ENCODE results near the gene DCHS2.
A peak's percentile ranks its signal among the peaks of the same experiment; 100 is the strongest.
"Not testable (repeated sequence)": the region's sequence is repeated elsewhere in the genome, so short reads cannot be mapped to it uniquely, and the experiment has no call there.

The DCHS2 gene

DNA sequence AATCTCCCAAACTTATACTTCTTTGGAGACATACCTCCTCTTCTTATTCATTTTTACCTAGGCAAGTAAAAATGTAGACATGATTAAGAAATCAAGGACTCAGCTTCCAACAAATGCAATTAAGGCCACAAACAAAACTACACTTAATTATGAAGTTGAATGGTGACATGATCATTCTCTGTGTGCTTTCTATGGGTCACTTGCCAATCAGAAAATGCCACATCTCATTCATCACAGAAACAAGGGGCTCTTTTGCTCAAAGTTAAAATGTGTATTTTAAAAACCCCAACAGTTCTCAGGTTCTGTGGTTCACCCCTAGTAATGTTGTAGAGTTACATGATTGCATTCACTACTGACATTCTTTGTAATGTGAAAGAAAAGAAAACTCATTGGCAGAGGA lies 273.5 kb downstream of the DCHS2 start:
- ATAC-seq, result no peak
- H3K36me3 Mint-ChIP-seq, result no peaks in the 10 kb centered on the region
- H3K27ac Mint-ChIP-seq, result no peak overlapping the region
- peaks cover 8% of the 10 kb centered on the region for H3K9me3 Mint-ChIP-seq
- no peaks in the 10 kb centered on the region for H3K4me1 Mint-ChIP-seq
- H3K4me3 Mint-ChIP-seq, result no peak overlapping the region
- no peak for DNase-seq (ENCODE audit: low spot score in 2 of 2)

DNA sequence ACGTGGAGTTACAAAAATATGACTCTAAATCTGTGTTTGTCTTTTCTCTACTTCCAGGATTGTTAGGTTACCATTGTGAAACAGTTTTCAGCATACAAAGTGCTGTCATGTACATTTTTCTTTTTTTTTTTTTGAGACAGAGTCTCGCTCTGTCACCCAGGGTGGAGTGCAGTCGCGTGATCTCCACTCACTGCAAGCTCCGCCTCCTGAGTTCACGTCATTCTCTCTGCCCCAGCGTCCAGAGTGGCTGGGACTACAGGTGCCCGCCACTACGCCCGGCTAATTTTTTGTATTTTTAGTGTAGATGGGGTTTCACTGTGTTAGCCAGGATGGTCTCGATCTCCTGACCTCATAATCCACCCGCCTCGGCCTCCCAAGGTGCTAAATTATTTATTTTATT lies 274.2 kb downstream of the DCHS2 start:
- ATAC-seq; DNase-seq (ENCODE audit: low spot score in 2 of 2); H3K4me3 Mint-ChIP-seq; H3K36me3 Mint-ChIP-seq; H3K9me3 Mint-ChIP-seq; H3K27ac Mint-ChIP-seq; H3K4me1 Mint-ChIP-seq: not testable (repeated sequence)

GRCh38 chr4:154211506-154211905 lies 280.1 kb downstream of the DCHS2 start:
- DNase-seq (ENCODE audit: low spot score in 2 of 2) (no peak), ATAC-seq (no peak)
- H3K4me1 Mint-ChIP-seq, result no peaks in the 10 kb centered on the region
- no peaks in the 10 kb centered on the region for H3K36me3 Mint-ChIP-seq
- no peaks in the 10 kb centered on the region for H3K9me3 Mint-ChIP-seq
- H3K4me3 Mint-ChIP-seq, result no peak overlapping the region
- no peak overlapping the region for H3K27ac Mint-ChIP-seq

DNA sequence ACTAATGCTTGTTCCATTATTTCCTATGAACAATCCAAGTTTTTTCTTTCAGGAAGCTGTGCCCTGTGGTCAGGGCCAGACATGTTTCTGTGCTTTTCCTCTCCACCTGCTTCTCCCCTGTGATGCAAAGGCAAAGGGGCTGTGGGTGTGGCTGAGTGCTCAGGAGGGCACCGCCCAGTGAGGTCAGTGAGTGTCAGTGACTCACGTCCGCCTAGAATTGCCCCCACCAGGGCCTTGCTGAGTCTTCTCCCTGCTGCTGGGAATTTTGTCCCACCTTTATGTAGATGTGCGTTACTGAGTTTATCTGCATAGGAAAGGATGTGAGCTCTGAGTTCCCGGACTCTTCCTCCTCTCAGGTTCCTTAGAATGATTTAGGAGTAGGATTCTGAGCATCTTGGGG lies 283.2 kb downstream of the DCHS2 start:
- no peak for ATAC-seq

DNA sequence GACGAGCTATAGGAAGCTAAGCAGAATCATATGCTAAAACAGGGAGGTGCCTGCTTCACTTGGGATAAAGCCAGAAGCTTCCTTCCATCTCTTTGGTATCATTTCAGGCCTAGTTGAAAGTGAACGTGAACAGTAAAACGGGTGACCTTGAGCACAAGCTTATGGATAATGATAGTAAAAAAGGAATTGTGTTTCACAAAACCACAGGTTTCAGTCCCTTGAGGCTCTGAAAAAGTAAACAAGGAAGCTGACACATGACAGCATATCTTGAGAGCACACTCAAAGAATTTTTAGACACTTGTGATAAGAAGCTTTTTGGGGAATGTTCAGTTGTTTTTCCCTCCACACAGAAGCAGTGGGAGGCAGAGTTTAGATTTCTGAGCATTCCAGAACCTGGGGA lies 286.1 kb downstream of the DCHS2 start:
- no peaks in the 10 kb centered on the region for H3K4me1 Mint-ChIP-seq
- H3K9me3 Mint-ChIP-seq, result no peaks in the 10 kb centered on the region
- no peak overlapping the region for H3K4me3 Mint-ChIP-seq
- no peak for ATAC-seq
- no peaks in the 10 kb centered on the region for H3K36me3 Mint-ChIP-seq
- DNase-seq (ENCODE audit: low spot score in 2 of 2), result no peak
- no peak overlapping the region for H3K27ac Mint-ChIP-seq

More for the DNA sequence above, 283.2 kb downstream of the DCHS2 start:
- Mint-ChIP-seq H3K4me1 (no peaks in the 10 kb centered on the region), H3K36me3 (no peaks in the 10 kb centered on the region), H3K9me3 (no peaks in the 10 kb centered on the region), H3K4me3 (no peak overlapping the region), H3K27ac (no peak overlapping the region)
- no peak for DNase-seq (ENCODE audit: low spot score in 2 of 2)

GRCh38 chr4:154194649-154195048 lies 296.9 kb downstream of the DCHS2 start:
- Mint-ChIP-seq H3K4me3 (no peak overlapping the region), H3K36me3 (no peaks in the 10 kb centered on the region), H3K27ac (no peak overlapping the region), H3K4me1 (no peaks in the 10 kb centered on the region), H3K9me3 (no peaks in the 10 kb centered on the region)
- ATAC-seq, result no peak
- no peak for DNase-seq (ENCODE audit: low spot score in 2 of 2)

DNA sequence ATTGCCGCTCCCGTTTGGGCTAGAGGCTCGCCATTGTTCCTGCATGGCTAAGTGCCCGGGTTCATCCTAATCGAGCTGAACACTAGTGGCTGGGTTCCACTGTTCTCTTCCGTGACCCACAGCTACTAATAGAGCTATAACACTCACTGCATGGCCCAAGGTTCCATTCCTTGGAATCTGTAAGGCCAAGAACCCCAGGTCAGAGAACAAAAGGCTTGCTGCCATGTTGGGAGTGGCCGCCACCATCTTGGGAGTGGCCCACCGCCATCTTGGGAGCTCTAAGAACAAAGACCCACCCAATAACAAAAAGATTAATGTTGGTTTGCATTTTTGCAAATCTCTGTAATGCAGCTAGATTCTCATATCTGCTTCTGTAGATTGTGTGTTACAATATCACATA lies 299.0 kb downstream of the DCHS2 start:
- Mint-ChIP-seq H3K9me3 (no peaks in the 10 kb centered on the region), H3K36me3 (no peaks in the 10 kb centered on the region), H3K27ac (no peak overlapping the region), H3K4me1 (no peaks in the 10 kb centered on the region), H3K4me3 (no peak overlapping the region)
- ATAC-seq (no peak), DNase-seq (ENCODE audit: low spot score in 2 of 2) (no peak)

DNA sequence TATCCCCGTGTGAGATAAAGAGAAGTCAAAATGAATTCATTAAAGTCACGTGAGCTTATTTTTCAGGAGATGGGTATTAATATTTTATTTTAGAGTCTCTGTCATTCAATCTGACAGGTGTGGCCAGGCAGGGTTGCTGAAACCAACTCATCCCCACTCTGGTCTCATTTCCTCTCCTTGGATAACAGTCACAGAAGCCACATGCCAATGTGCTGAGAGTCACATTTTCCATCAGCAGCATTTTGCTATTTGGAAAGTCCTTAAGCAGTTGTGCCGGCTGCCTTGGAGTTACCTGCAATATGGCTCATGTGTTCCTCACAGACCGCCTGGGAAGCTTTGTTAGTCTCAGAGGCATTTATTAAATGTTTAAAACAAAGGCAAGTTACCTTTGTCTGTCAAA lies 302.3 kb downstream of the DCHS2 start:
- no peaks in the 10 kb centered on the region for H3K4me1 Mint-ChIP-seq
- no peak overlapping the region for H3K27ac Mint-ChIP-seq
- DNase-seq (ENCODE audit: low spot score in 2 of 2) (no peak), ATAC-seq (no peak)
- no peaks in the 10 kb centered on the region for H3K36me3 Mint-ChIP-seq
- no peaks in the 10 kb centered on the region for H3K9me3 Mint-ChIP-seq
- no peak overlapping the region for H3K4me3 Mint-ChIP-seq

DNA sequence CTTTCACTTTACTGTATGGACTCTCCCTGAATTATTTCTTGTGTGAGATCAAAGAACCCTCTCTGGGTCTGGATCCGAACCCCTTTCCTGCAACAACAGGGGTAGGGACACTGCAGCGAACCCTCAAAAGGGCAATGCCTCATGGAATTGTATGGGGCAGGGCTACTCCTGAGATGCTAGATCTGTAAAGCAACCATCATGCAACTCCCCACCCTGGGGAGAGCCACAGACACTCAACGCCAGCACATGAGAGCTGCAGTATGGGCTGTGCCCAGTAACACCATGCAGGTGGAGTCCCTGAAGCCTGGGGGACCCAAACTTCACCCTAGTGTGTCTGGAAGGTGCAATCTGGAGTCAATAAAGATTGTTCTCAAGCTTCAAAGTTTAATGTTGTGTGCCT lies 304.7 kb downstream of the DCHS2 start:
- Mint-ChIP-seq H3K9me3 (no peaks in the 10 kb centered on the region), H3K36me3 (no peaks in the 10 kb centered on the region), H3K4me3 (no peak overlapping the region), H3K27ac (no peak overlapping the region), H3K4me1 (no peaks in the 10 kb centered on the region)
- DNase-seq (ENCODE audit: low spot score in 2 of 2) (no peak), ATAC-seq (no peak)

DNA sequence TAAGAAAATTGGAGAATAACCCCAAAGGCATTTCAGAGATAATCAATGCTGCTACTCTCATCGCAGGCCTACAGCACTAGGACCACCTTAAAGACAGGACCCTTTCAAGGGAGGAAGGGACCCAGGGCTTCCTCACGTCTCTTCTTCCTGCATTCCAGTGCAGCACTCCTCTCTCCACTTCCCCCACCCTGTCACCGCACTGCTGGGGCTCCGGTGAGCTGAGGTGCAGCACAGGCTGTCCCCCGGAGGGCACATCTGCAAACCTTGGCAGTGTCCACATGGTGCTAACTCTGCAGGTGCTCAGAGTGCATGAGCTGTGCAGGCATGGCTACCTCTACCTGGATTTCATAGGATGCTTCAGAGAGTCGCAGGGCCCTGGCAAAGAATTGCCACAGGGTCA lies 305.6 kb downstream of the DCHS2 start:
- no peaks in the 10 kb centered on the region for H3K9me3 Mint-ChIP-seq
- no peak for DNase-seq (ENCODE audit: low spot score in 2 of 2)
- ATAC-seq, result peak; percentile 31
- H3K36me3 Mint-ChIP-seq, result no peaks in the 10 kb centered on the region
- no peak overlapping the region for H3K27ac Mint-ChIP-seq
- H3K4me3 Mint-ChIP-seq, result no peak overlapping the region
- H3K4me1 Mint-ChIP-seq, result no peaks in the 10 kb centered on the region

DNA sequence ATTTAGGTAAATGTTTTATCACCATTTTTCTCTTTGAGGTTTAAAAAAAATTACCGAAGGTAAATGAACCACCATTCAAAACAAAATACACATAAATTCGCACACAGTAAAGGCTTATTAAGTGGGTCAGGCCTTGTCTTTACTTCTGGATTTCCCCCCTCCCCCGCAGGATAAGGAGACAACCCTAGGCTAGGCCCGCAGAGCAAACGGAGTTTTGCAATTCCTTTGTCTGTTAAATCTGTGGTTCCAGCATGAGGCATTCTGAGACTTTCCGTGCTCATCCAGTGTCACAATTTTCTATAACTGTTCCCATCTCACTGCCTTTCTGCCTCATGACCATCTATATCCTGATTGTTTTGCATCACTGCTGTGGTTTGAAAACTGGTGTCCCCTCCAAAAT lies 307.4 kb downstream of the DCHS2 start:
- no peak overlapping the region for H3K27ac Mint-ChIP-seq
- no peak for DNase-seq (ENCODE audit: low spot score in 2 of 2)
- no peaks in the 10 kb centered on the region for H3K4me1 Mint-ChIP-seq
- no peak overlapping the region for H3K4me3 Mint-ChIP-seq
- ATAC-seq, result no peak
- H3K9me3 Mint-ChIP-seq, result no peaks in the 10 kb centered on the region
- no peaks in the 10 kb centered on the region for H3K36me3 Mint-ChIP-seq

DNA sequence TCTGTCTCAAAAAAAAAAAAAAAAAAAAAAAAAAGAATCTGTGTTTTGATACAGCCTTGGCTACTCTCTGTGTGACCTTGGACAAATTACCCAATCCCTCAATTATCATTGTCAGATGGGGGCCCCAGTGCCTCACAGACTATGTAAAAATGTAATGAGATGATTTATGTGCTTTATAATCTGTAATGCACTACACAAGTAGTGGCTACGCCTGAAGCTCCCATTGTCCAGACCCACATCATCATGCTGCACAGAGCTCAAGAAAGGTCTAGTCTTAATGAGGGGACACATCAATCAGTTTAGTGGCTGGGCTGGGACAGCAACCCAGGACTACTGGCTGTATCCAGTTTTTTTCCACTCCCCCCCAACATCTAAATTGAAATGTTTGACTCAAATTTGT lies 308.3 kb downstream of the DCHS2 start:
- ATAC-seq, result no peak
- H3K4me1 Mint-ChIP-seq, result no peaks in the 10 kb centered on the region
- H3K27ac Mint-ChIP-seq, result no peak overlapping the region
- no peaks in the 10 kb centered on the region for H3K9me3 Mint-ChIP-seq
- H3K36me3 Mint-ChIP-seq, result no peaks in the 10 kb centered on the region
- no peak for DNase-seq (ENCODE audit: low spot score in 2 of 2)
- no peak overlapping the region for H3K4me3 Mint-ChIP-seq
